ENCODE results near the gene SLC7A10. TPM values are rescaled to one million over a fixed set of nuclear protein-coding genes. Genes with fewer than 3 reads are reported as not detected.

The SLC7A10 gene
- total RNA-seq, result not detected

DNA sequence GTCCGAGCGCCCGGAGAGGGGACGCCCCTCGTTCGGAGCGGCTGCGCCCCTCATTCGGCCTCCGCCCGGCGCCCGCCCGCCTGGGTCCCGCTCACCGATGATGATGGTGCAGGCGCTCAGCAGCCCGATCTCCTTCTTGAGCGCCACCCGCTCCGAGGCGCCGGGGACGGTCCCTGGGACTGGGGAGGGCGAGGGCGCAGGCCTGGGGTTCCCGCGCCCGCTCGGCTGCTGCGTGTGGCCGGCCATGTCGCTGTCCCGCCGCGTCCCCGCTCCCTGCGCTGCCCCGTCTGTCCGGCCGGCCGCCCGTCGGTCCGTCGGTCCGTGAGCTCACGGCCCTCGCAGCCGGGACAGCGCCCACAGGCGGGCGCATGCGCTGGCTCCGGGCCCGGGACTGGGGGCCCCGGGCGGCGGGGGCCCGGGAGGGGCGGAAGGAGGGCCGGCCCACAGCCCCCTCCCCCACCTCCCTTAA is at the start of gene SLC7A10:
Gene SLC7A10 (minus strand): TSS at position 393 of the 469 bp plus-strand sequence. CDS start 147 bp downstream, at position 246.

DNA sequence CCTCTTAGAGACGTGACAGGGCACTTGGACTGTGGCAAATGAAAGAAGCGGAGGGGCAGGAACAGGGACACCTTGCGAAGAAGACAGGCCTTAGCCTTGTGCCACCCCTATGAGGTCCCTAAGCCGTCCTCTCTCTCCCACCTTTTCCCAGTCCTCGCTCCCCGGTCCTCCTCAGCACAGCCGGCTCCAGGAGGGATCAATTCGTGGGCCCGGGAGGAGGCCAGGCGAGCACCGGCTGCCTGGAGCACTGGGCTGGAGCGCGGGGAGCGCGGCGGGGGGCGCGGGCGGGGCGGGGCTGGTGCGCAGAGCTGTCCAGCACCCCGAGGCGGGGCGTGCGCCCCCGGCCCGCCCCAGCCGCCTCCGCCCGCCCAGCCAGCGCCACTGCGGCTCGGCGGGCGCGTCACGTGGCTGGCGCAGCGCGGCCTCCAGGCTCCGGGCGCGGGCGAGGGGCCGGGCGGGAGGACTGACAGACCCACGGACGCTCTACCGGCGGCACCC is 31.7 kb downstream of the SLC7A10 start, which contains the start of gene LRP3:
Gene LRP3 (plus strand): TSS at position 466 of the 498 bp plus-strand sequence. CDS start 456 bp downstream, outside the sequence.

Other genes starting within 250 kb of the SLC7A10 start
- gene RHPN2, start 161.0 kb downstream of the SLC7A10 start, total RNA-seq, result 1 to 10 TPM; 1.4 to 2.9 TPM
- 10 to 100 TPM; 11.5 to 11.7 TPM for gene GPATCH1, start 144.7 kb downstream of the SLC7A10 start, total RNA-seq
- gene WDR88, start 93.7 kb downstream of the SLC7A10 start, total RNA-seq, result not detected
- under 1 TPM; 0.22 to 0.23 TPM for gene LRP3, start 31.5 kb downstream of the SLC7A10 start, total RNA-seq
- gene CEBPA, start 76.7 kb upstream of the SLC7A10 start, total RNA-seq, result under 1 TPM; 0.08 to 0.14 TPM
- 10 to 100 TPM; 21.4 to 22.4 TPM for gene CEBPG, start 147.9 kb upstream of the SLC7A10 start, total RNA-seq